Measurements from ENCODE around the gene TVP23C. TPM values are rescaled to one million over a fixed set of nuclear protein-coding genes. Genes with fewer than 3 reads are reported as not detected.

The TVP23C gene
- total RNA-seq, 1 experiment from 2014 or later, result 6.7 TPM

DNA sequence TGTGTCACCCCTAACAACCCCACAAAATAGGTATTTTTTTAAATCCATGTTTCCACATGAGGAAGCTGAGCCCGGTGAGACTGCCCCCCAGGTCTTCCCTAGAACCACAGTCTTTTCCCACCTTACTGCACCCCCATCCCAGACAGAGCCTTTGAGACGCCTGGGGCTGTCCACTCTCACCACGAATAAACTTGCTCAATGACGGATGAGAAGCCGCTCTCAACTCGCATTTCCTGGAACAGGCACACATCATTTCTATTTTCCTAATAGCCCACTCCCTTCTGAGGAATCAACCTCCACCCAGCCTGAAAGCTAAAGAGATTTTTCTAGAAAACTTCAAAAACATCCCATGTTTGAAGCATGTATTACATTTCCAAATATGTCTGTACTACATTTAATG, 81.8 kb downstream of the TVP23C start:
- intact Hi-C loops (cut with micrococcal nuclease; ENCODE audit: unreplicated experiment) (no loop called here), in situ Hi-C loops (cut with HindIII; ENCODE audit: low pct_unique_long_range_greater_than_20kb, low sequenced_read_pairs) (no loop called here)
- Histone ChIP-seq H3K36me3 (ENCODE audit: control insufficient read depth, insufficient read depth, low read length) (no peaks in the 10 kb centered on the region), H3K27me3 (ENCODE audit: control insufficient read depth, insufficient read depth, low read length) (no peaks in the 10 kb centered on the region), H3K9me3 (ENCODE audit: control insufficient read depth, insufficient read depth, low read depth, low read length) (no peaks in the 10 kb centered on the region), H3K27ac (ENCODE audit: low read length) (no peak overlapping the region), H3K4me3 (ENCODE audit: low read depth in 2 of 2, low read length in 2 of 2) (no peak overlapping the region), H3K4me1 (ENCODE audit: control insufficient read depth, insufficient read depth, low read length) (no peaks in the 10 kb centered on the region)
- no TSS peak for BruUV-seq (replicated peaks)
- ChIA-PET POLR2A (no interaction called here), CTCF (no interaction called here)
- ATAC-seq (no peak), DNase-seq (ENCODE audit: low read depth, low spot score) (no peak)
- TF ChIP-seq, protein P1, sequence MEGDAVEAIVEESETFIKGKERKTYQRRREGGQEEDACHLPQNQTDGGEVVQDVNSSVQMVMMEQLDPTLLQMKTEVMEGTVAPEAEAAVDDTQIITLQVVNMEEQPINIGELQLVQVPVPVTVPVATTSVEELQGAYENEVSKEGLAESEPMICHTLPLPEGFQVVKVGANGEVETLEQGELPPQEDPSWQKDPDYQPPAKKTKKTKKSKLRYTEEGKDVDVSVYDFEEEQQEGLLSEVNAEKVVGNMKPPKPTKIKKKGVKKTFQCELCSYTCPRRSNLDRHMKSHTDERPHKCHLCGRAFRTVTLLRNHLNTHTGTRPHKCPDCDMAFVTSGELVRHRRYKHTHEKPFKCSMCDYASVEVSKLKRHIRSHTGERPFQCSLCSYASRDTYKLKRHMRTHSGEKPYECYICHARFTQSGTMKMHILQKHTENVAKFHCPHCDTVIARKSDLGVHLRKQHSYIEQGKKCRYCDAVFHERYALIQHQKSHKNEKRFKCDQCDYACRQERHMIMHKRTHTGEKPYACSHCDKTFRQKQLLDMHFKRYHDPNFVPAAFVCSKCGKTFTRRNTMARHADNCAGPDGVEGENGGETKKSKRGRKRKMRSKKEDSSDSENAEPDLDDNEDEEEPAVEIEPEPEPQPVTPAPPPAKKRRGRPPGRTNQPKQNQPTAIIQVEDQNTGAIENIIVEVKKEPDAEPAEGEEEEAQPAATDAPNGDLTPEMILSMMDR (IDR thresholded peaks at IDR 0.05), result no peak
- TF ChIP-seq POLR2AphosphoS5 (IDR thresholded peaks at IDR 0.05; ENCODE audit: low read depth, low read length), result no peak
- no peak for TF ChIP-seq TCF7L2 (IDR thresholded peaks at IDR 0.05; ENCODE audit: low read depth, low read length)
- no peak for TF ChIP-seq SIN3A (IDR thresholded peaks at IDR 0.05; ENCODE audit: borderline replicate concordance, insufficient read depth, low read depth, low read length)
- TF ChIP-seq, protein P2, sequence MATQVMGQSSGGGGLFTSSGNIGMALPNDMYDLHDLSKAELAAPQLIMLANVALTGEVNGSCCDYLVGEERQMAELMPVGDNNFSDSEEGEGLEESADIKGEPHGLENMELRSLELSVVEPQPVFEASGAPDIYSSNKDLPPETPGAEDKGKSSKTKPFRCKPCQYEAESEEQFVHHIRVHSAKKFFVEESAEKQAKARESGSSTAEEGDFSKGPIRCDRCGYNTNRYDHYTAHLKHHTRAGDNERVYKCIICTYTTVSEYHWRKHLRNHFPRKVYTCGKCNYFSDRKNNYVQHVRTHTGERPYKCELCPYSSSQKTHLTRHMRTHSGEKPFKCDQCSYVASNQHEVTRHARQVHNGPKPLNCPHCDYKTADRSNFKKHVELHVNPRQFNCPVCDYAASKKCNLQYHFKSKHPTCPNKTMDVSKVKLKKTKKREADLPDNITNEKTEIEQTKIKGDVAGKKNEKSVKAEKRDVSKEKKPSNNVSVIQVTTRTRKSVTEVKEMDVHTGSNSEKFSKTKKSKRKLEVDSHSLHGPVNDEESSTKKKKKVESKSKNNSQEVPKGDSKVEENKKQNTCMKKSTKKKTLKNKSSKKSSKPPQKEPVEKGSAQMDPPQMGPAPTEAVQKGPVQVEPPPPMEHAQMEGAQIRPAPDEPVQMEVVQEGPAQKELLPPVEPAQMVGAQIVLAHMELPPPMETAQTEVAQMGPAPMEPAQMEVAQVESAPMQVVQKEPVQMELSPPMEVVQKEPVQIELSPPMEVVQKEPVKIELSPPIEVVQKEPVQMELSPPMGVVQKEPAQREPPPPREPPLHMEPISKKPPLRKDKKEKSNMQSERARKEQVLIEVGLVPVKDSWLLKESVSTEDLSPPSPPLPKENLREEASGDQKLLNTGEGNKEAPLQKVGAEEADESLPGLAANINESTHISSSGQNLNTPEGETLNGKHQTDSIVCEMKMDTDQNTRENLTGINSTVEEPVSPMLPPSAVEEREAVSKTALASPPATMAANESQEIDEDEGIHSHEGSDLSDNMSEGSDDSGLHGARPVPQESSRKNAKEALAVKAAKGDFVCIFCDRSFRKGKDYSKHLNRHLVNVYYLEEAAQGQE (IDR thresholded peaks at IDR 0.05; ENCODE audit: insufficient read depth in 1 of 2, low read depth in 2 of 2, low read length in 1 of 2), result no peak

DNA sequence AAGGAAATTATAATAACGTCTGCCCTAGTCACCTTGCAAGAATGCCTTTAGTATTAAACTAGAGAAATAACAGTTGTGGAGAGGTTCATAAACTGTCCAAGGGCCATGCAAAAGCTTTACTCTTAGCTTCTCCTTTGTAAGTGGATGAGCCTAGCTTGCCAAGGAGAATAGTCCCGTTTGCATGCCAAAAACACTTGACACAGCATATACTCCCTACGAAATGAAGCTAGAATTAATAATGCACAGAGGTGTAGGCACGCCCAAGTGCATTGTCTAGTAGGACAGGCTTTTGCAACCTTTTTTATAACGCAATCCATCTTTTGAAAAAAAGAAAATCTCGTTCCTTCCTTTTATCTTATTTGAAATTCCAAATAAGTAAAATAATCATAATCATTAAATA, 83.1 kb downstream of the TVP23C start:
- in situ Hi-C loops (cut with HindIII; ENCODE audit: low pct_unique_long_range_greater_than_20kb, low sequenced_read_pairs), result no loop called here
- no TSS peak for BruUV-seq (replicated peaks)
- H3K9me3 ChIP-seq (ENCODE audit: control insufficient read depth, insufficient read depth, low read depth, low read length), result no peaks in the 10 kb centered on the region
- no peak for ATAC-seq
- no peaks in the 10 kb centered on the region for H3K36me3 ChIP-seq (ENCODE audit: control insufficient read depth, insufficient read depth, low read length)
- no peak for DNase-seq (ENCODE audit: low read depth, low spot score)
- ChIA-PET POLR2A (no interaction called here), CTCF (no interaction called here)
- intact Hi-C loops (cut with micrococcal nuclease; ENCODE audit: unreplicated experiment), result no loop called here
- no peaks in the 10 kb centered on the region for H3K27me3 ChIP-seq (ENCODE audit: control insufficient read depth, insufficient read depth, low read length)
- no peak overlapping the region for H3K4me3 ChIP-seq (ENCODE audit: low read depth in 2 of 2, low read length in 2 of 2)
- TF ChIP-seq, protein P2 (IDR thresholded peaks at IDR 0.05; ENCODE audit: insufficient read depth in 1 of 2, low read depth in 2 of 2, low read length in 1 of 2), result no peak
- TF ChIP-seq POLR2AphosphoS5 (IDR thresholded peaks at IDR 0.05; ENCODE audit: low read depth, low read length) (no peak), SIN3A (IDR thresholded peaks at IDR 0.05; ENCODE audit: borderline replicate concordance, insufficient read depth, low read depth, low read length) (no peak), TCF7L2 (IDR thresholded peaks at IDR 0.05; ENCODE audit: low read depth, low read length) (no peak)
- TF ChIP-seq, protein P1 (IDR thresholded peaks at IDR 0.05), result no peak
- no peaks in the 10 kb centered on the region for H3K4me1 ChIP-seq (ENCODE audit: control insufficient read depth, insufficient read depth, low read length)
- no peak overlapping the region for H3K27ac ChIP-seq (ENCODE audit: low read length)
